Esophagus muscularis mucosa (tissue), 3 donors: ENCODE data around the gene CCNK.

ENCODE experiments used
- POLR2AphosphoS5 ChIP-seq, 2 donors: sonication (generic); formaldehyde crosslinking; IDR thresholded peaks; one replicate each; pipeline ENCODE4 v1.6.1; 2017; ENCODE audit warnings: antibody characterized with exemption in 2 of 2
- TF ChIP-seq, protein P1 (sequence below), 3 experiments: fragments of 200-600 bp in 2 of 3; fragments of 450-650 bp in 1 of 3; sonication (generic) in 2 of 3; IDR thresholded peaks; one replicate each; pipeline ENCODE4 v1.5.1; 2017 to 2019; ENCODE audit warnings: antibody characterized with exemption in 3 of 3, mild to moderate bottlenecking in 2 of 3, moderate library complexity in 1 of 3

DNA sequence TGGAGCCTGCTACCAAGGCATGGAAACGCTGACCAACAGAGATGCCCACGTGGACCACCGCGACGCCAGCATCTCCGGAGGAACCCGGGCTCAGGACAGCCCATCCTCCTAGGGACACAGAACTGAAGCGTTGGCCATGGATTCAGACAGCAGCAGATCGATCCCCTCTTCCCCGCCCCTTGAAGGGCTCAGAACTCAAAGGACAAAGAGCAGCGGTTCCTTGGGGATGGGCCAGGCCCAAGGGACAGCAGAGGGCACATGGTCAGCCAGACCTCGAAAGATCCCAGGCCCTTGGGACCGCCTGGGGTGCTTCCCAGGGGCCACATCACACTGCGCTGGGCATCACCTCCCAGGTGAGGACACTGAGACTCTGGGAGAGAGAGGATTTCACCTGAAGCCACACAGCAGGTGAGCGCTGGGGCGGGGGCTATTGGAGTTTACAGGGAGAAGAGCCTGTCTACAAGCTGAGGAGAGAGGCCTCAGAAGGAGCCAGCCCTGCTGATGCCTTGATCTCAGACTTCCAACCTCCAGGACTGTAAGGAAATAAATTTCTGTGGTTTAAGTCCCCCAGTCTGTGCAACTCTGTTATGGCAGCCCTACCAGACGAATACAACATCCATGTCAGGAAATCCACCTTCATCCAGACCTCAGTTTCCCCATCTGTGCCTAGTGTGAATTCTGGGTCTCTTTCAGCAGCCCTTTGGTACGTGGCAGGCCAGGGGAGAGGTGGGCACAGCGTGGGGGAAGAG is 49.4 kb downstream of the CCNK start:
- TF ChIP-seq, protein P1, sequence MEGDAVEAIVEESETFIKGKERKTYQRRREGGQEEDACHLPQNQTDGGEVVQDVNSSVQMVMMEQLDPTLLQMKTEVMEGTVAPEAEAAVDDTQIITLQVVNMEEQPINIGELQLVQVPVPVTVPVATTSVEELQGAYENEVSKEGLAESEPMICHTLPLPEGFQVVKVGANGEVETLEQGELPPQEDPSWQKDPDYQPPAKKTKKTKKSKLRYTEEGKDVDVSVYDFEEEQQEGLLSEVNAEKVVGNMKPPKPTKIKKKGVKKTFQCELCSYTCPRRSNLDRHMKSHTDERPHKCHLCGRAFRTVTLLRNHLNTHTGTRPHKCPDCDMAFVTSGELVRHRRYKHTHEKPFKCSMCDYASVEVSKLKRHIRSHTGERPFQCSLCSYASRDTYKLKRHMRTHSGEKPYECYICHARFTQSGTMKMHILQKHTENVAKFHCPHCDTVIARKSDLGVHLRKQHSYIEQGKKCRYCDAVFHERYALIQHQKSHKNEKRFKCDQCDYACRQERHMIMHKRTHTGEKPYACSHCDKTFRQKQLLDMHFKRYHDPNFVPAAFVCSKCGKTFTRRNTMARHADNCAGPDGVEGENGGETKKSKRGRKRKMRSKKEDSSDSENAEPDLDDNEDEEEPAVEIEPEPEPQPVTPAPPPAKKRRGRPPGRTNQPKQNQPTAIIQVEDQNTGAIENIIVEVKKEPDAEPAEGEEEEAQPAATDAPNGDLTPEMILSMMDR (IDR thresholded peaks at IDR 0.05) = no peak
- no peak for TF ChIP-seq POLR2AphosphoS5 (IDR thresholded peaks at IDR 0.05)
